ENCODE data around the gene CER1. TPM values are rescaled to one million over a fixed set of nuclear protein-coding genes. Genes with fewer than 3 reads are reported as not detected.

Gene CER1
- total RNA-seq, 1 donor from 2014 or later = 0.78 TPM

- Mint-ChIP-seq H3K4me1 (peaks cover 21% of the 10 kb centered on the region), H3K9me3 (peaks cover 5% of the 10 kb centered on the region), H3K27me3 (ENCODE audit: low read depth) (no peaks in the 10 kb centered on the region), H3K27ac (no peak overlapping the region), H3K4me3 (no peak overlapping the region), H3K36me3 (peaks cover 7% of the 10 kb centered on the region)
- TF ChIP-seq, protein P1, sequence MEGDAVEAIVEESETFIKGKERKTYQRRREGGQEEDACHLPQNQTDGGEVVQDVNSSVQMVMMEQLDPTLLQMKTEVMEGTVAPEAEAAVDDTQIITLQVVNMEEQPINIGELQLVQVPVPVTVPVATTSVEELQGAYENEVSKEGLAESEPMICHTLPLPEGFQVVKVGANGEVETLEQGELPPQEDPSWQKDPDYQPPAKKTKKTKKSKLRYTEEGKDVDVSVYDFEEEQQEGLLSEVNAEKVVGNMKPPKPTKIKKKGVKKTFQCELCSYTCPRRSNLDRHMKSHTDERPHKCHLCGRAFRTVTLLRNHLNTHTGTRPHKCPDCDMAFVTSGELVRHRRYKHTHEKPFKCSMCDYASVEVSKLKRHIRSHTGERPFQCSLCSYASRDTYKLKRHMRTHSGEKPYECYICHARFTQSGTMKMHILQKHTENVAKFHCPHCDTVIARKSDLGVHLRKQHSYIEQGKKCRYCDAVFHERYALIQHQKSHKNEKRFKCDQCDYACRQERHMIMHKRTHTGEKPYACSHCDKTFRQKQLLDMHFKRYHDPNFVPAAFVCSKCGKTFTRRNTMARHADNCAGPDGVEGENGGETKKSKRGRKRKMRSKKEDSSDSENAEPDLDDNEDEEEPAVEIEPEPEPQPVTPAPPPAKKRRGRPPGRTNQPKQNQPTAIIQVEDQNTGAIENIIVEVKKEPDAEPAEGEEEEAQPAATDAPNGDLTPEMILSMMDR (IDR thresholded peaks at IDR 0.05; ENCODE audit: unreplicated experiment) = no peak
- DNase-seq (ENCODE audit: low spot score in 2 of 2, unreplicated experiment in 2 of 2) = no peak
These were observed 39.1 kb upstream of the CER1 start for GRCh38 chr9:14761584-14761983.

- Mint-ChIP-seq H3K27ac (no peak overlapping the region), H3K4me1 (peaks cover 27% of the 10 kb centered on the region), H3K27me3 (ENCODE audit: low read depth) (no peaks in the 10 kb centered on the region), H3K9me3 (peaks cover 5% of the 10 kb centered on the region), H3K4me3 (no peak overlapping the region), H3K36me3 (peaks cover 11% of the 10 kb centered on the region)
- no peak for DNase-seq (ENCODE audit: low spot score in 2 of 2, unreplicated experiment in 2 of 2)
- TF ChIP-seq, protein P1 (IDR thresholded peaks at IDR 0.05; ENCODE audit: unreplicated experiment) = no peak
These were observed 37.5 kb upstream of the CER1 start for GRCh38 chr9:14760060-14760459.

- no peak for DNase-seq (ENCODE audit: low spot score in 2 of 2, unreplicated experiment in 2 of 2)
- Mint-ChIP-seq H3K27me3 (ENCODE audit: low read depth) (no peaks in the 10 kb centered on the region), H3K9me3 (no peaks in the 10 kb centered on the region), H3K4me1 (peaks cover 35% of the 10 kb centered on the region), H3K4me3 (no peak overlapping the region), H3K27ac (peak overlapping the region; percentile 51), H3K36me3 (peaks cover 10% of the 10 kb centered on the region)
- TF ChIP-seq, protein P1 (IDR thresholded peaks at IDR 0.05; ENCODE audit: unreplicated experiment) = no peak
These were observed 33.8 kb upstream of the CER1 start for GRCh38 chr9:14756291-14756690.

DNA sequence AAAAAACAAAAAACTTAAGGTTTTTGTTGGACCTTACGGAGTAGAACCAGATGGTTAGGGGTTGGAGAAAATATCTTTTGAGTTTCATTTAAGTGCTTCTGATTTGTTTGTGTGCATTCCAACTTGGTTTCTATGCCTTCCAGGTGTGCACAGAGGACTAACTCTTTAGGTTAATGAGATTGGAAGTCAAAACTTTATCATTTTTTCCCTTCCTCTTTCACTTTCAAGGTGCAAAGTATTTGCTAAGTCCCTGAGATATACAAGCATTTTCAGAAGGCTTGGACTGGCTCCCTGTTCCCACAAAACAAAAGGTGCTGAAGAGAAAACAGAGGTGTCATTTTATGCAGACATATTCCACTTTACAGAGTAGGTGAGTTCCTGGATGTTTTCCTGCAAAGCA is 30.3 kb upstream of the CER1 start:
- TF ChIP-seq, protein P1 (IDR thresholded peaks at IDR 0.05; ENCODE audit: unreplicated experiment) = no peak
- no peak for DNase-seq (ENCODE audit: low spot score in 2 of 2, unreplicated experiment in 2 of 2)
- no peaks in the 10 kb centered on the region for H3K27me3 Mint-ChIP-seq (ENCODE audit: low read depth)
- H3K4me1 Mint-ChIP-seq = peaks cover 38% of the 10 kb centered on the region
- H3K4me3 Mint-ChIP-seq = no peak overlapping the region
- H3K9me3 Mint-ChIP-seq = no peaks in the 10 kb centered on the region
- H3K27ac Mint-ChIP-seq = no peak overlapping the region
- peaks cover 21% of the 10 kb centered on the region for H3K36me3 Mint-ChIP-seq

DNA sequence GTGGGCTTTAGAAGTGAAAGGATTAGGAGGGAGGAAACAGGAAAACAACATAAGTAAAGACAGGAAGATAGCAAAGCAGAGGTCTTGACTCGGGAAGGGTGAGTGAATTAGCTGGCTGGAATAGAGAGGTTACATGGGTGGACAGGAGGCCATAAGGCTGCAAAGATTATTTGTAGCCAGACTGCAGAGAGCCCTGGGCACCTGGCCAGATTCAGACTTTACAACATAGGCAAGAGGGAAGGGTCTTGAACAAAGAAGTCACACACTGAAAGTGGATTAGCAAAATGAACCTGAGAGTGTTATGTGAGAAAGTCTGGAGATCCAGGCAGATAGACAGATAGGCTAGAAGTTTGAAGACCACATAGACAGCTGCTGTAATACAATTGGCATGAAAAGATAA is 29.7 kb upstream of the CER1 start:
- Mint-ChIP-seq H3K4me3 (no peak overlapping the region), H3K36me3 (peaks cover 26% of the 10 kb centered on the region), H3K4me1 (peaks cover 38% of the 10 kb centered on the region), H3K27me3 (ENCODE audit: low read depth) (no peaks in the 10 kb centered on the region), H3K9me3 (no peaks in the 10 kb centered on the region), H3K27ac (peak overlapping the region; percentile 15)
- DNase-seq (ENCODE audit: low spot score in 2 of 2, unreplicated experiment in 2 of 2) = no peak
- TF ChIP-seq, protein P1 (IDR thresholded peaks at IDR 0.05; ENCODE audit: unreplicated experiment) = no peak

GRCh38 chr9:14750821-14751220 is 28.3 kb upstream of the CER1 start:
- Mint-ChIP-seq H3K27ac (peak overlapping the region; percentile 16), H3K9me3 (no peaks in the 10 kb centered on the region), H3K36me3 (peaks cover 38% of the 10 kb centered on the region), H3K4me1 (peaks cover 29% of the 10 kb centered on the region), H3K4me3 (no peak overlapping the region), H3K27me3 (ENCODE audit: low read depth) (no peaks in the 10 kb centered on the region)
- TF ChIP-seq, protein P1 (IDR thresholded peaks at IDR 0.05; ENCODE audit: unreplicated experiment) = no peak
- DNase-seq (ENCODE audit: low spot score in 2 of 2, unreplicated experiment in 2 of 2) = no peak

Data from mesothelial cell of epicardium (in vitro differentiated cells).